Ammon's horn (tissue), 1 donor: ENCODE results near the gene HYAL1.

Experiments
- DNase-seq: peaks from one replicate; pipeline ENCODE4 v3.0.0-alpha.2; 2016; ENCODE audit warnings: low spot score

Gene HYAL1

GRCh38 chr3:50303013-50303815 lies at the start of gene HYAL1:
TSS of gene HYAL1 (minus strand) at chr3:50303574. CDS start at chr3:50302956, 618 bp downstream.
- DNase-seq: peak; percentile 13

GRCh38 chr3:50352781-50353180 lies 49.4 kb upstream of the HYAL1 start:
- no peak for DNase-seq

- no peak for DNase-seq
These were observed 47.9 kb upstream of the HYAL1 start for GRCh38 chr3:50351323-50351697.

GRCh38 chr3:50350527-50351322 lies 47.4 kb upstream of the HYAL1 start, which contains the start of the genes CYB561D2 and NPRL2:
TSS of gene CYB561D2 (plus strand) at chr3:50350862. CDS start at chr3:50351434, 572 bp downstream.
TSS of gene NPRL2 (minus strand) at chr3:50350775. CDS start at chr3:50350652, 123 bp downstream.
- DNase-seq: peak; percentile 99

GRCh38 chr3:50350213-50350526 lies 46.8 kb upstream of the HYAL1 start:
- no peak for DNase-seq

GRCh38 chr3:50347187-50347813 lies 43.9 kb upstream of the HYAL1 start:
- DNase-seq: peak; percentile 81

GRCh38 chr3:50345586-50346234 lies 42.3 kb upstream of the HYAL1 start, which contains the start of gene ZMYND10:
TSS of gene ZMYND10 (minus strand) at chr3:50345732. CDS start at chr3:50345579, 153 bp downstream.
- DNase-seq: no peak

- DNase-seq: no peak
These were observed 41.6 kb upstream of the HYAL1 start for GRCh38 chr3:50345008-50345407.

GRCh38 chr3:50342813-50343633 lies 39.6 kb upstream of the HYAL1 start:
- DNase-seq: no peak

GRCh38 chr3:50341996-50342650 lies 38.7 kb upstream of the HYAL1 start:
- no peak for DNase-seq

GRCh38 chr3:50341537-50341936 lies 38.2 kb upstream of the HYAL1 start:
- no peak for DNase-seq

- DNase-seq: no peak
These were observed 37.3 kb upstream of the HYAL1 start, which contains the start of gene RASSF1 for GRCh38 chr3:50340448-50341329. TSS of gene RASSF1 (minus strand) at chr3:50340836. CDS start at chr3:50340805, 31 bp downstream.

- no peak for DNase-seq
These were observed 36.7 kb upstream of the HYAL1 start for GRCh38 chr3:50340147-50340447.

- no peak for DNase-seq
These were observed 36.2 kb upstream of the HYAL1 start for GRCh38 chr3:50339485-50340146.

- no peak for DNase-seq
These were observed 35.6 kb upstream of the HYAL1 start for GRCh38 chr3:50338965-50339364.

- peak; percentile 99 for DNase-seq
These were observed 33.9 kb upstream of the HYAL1 start for GRCh38 chr3:50337175-50337861.

GRCh38 chr3:50336452-50337174 lies 33.2 kb upstream of the HYAL1 start:
- DNase-seq: no peak
